Left lung (tissue), 10 donors: ENCODE measurements around the gene LRRK1. TPM values are rescaled to one million over a fixed set of nuclear protein-coding genes. Genes with fewer than 3 reads are reported as not detected.

Experiments
- ATAC-seq: fragments of 200-7000 bp; cut with Tn5 transposase; one replicate; pipeline ENCODE4 v1.9.1; 2020; ENCODE audit warnings: moderate library complexity
- DNase-seq, 4 donors: peaks; one replicate each; pipeline ENCODE4 v3.0.0-alpha.2; 2013 to 2020
- H3K27ac ChIP-seq, 2 donors: fragments of 200-600 bp; sonication (generic) in 1 of 2; one replicate each; pipeline versions ENCODE4 v1.5.0 to v1.8.0; 2020 to 2021
- H3K27me3 ChIP-seq, 2 donors: fragments of 200-600 bp; sonication (generic) in 1 of 2; one replicate each; pipeline versions ENCODE4 v1.5.0 to v1.8.0; 2020 to 2021
- H3K36me3 ChIP-seq, 2 donors: fragments of 200-600 bp; sonication (generic) in 1 of 2; one replicate each; pipeline versions ENCODE4 v1.5.0 to v1.8.0; 2020 to 2021
- H3K4me1 ChIP-seq, 2 donors: fragments of 200-600 bp; one replicate each; pipeline ENCODE4 v1.8.0; 2021
- H3K4me3 ChIP-seq, 2 donors: fragments of 200-600 bp; sonication (generic) in 1 of 2; one replicate each; pipeline versions ENCODE4 v1.5.0 to v1.8.0; 2020 to 2021; ENCODE audit warnings: mild to moderate bottlenecking in 1 of 2
- H3K9me3 ChIP-seq, 2 donors: fragments of 200-600 bp; sonication (generic) in 1 of 2; one replicate each; pipeline versions ENCODE4 v1.5.0 to v1.8.0; 2020 to 2021
- CTCF ChIP-seq, 2 donors: fragments of 200-600 bp; sonication (generic) in 1 of 2; IDR thresholded peaks; one replicate each; pipeline versions ENCODE4 v1.5.0 to v1.8.0; 2021; ENCODE audit warnings: antibody characterized with exemption in 2 of 2
- intact Hi-C, 2 donors: fragments of 100-400 bp; cut with DNase I; formaldehyde crosslinking; loops; one replicate each; pipeline versions ENCODE4 v1.11.2 to v1.14.2; 2022
- polyA plus RNA-seq, 6 donors: library from polyadenylated mRNA; unstranded; fragments of 120-200 nt; gene quantifications; one replicate each; pipeline ENCODE4 v1.2.1, GENCODE V29; 2013; ENCODE audit not compliant: insufficient read length in 6 of 6
- total RNA-seq, 2 donors: library from RNA; stranded (reverse); fragmentation: NEBNext Ultra II Directional; extraction: Animal tissue kit (Norgen Biotek cat#: 25700); gene quantifications; one replicate each; pipeline ENCODE4 v1.2.1, GENCODE V29; 2021
- donor health status: DM: no; HTN: yes; CAD: no.
- donor health status: DM: no; HTN: no; CAD: no.

Gene LRRK1
- total and polyA plus RNA-seq, 8 donors = 1.9 to 24.2 (median 3.0) TPM

- no peak for TF ChIP-seq CTCF (IDR thresholded peaks at IDR 0.05)
Observed at GRCh38 chr15:100890850-100891249, 28.3 kb upstream of the LRRK1 start.

GRCh38 chr15:100891307-100892012 is 27.7 kb upstream of the LRRK1 start:
- TF ChIP-seq CTCF (IDR thresholded peaks at IDR 0.05) = no peak
- intact Hi-C loops = no loop called here
- ATAC-seq (no peak), DNase-seq (no peak)
- no peak overlapping the region for H3K27ac ChIP-seq
- H3K4me1 ChIP-seq = peaks cover 0 to 5% of the 10 kb centered on the region in 2 donors
- H3K4me3 ChIP-seq = no peak overlapping the region
- H3K36me3 ChIP-seq = no peaks in the 10 kb centered on the region
- peaks cover 0 to 82% of the 10 kb centered on the region in 2 donors for H3K27me3 ChIP-seq
- no peaks in the 10 kb centered on the region for H3K9me3 ChIP-seq

More at GRCh38 chr15:100890850-100891249, 28.3 kb upstream of the LRRK1 start:
- no peak for DNase-seq
- Histone ChIP-seq H3K27me3 (peaks cover 0 to 88% of the 10 kb centered on the region in 2 donors), H3K4me3 (no peak overlapping the region), H3K9me3 (no peaks in the 10 kb centered on the region), H3K4me1 (peaks cover 0 to 5% of the 10 kb centered on the region in 2 donors), H3K27ac (no peak overlapping the region), H3K36me3 (no peaks in the 10 kb centered on the region)
- no peak for ATAC-seq
- intact Hi-C loops = no loop called here

GRCh38 chr15:100892013-100892355 is 27.2 kb upstream of the LRRK1 start:
- Histone ChIP-seq H3K4me1 (peaks cover 0 to 5% of the 10 kb centered on the region in 2 donors), H3K4me3 (no peak overlapping the region), H3K36me3 (no peaks in the 10 kb centered on the region), H3K27me3 (peaks cover 0 to 80% of the 10 kb centered on the region in 2 donors), H3K9me3 (no peaks in the 10 kb centered on the region), H3K27ac (no peak overlapping the region)
- DNase-seq (no peak), ATAC-seq (no peak)
- no peak for TF ChIP-seq CTCF (IDR thresholded peaks at IDR 0.05)
- intact Hi-C loops = no loop called here

- intact Hi-C loops = no loop called here
- Histone ChIP-seq H3K36me3 (no peaks in the 10 kb centered on the region), H3K4me1 (peaks cover 0 to 5% of the 10 kb centered on the region in 2 donors), H3K27me3 (peaks cover 0 to 81% of the 10 kb centered on the region in 2 donors), H3K9me3 (no peaks in the 10 kb centered on the region), H3K4me3 (no peak overlapping the region), H3K27ac (no peak overlapping the region)
- ATAC-seq (no peak), DNase-seq (no peak)
- no peak for TF ChIP-seq CTCF (IDR thresholded peaks at IDR 0.05)
Observed at GRCh38 chr15:100893261-100893963, 25.7 kb upstream of the LRRK1 start.

- ATAC-seq (no peak), DNase-seq (no peak)
- Histone ChIP-seq H3K9me3 (no peaks in the 10 kb centered on the region), H3K27ac (no peak overlapping the region), H3K4me3 (no peak overlapping the region), H3K27me3 (peaks cover 0 to 77% of the 10 kb centered on the region in 2 donors), H3K36me3 (no peaks in the 10 kb centered on the region), H3K4me1 (peaks cover 0 to 5% of the 10 kb centered on the region in 2 donors)
- TF ChIP-seq CTCF (IDR thresholded peaks at IDR 0.05) = no peak
- intact Hi-C loops = no loop called here
Observed at GRCh38 chr15:100893964-100894295, 25.2 kb upstream of the LRRK1 start.
